ENCODE results near the gene TTC33.
A peak's percentile ranks its signal among the peaks of the same experiment; 100 is the strongest.

The TTC33 gene

GRCh38 chr5:40770764-40771163, 15.0 kb upstream of the TTC33 start:
- TF ChIP-seq CEBPB (IDR thresholded peaks at IDR 0.05) (no peak), MAX (IDR thresholded peaks at IDR 0.05) (no peak)

GRCh38 chr5:40762705-40763104, 6.9 kb upstream of the TTC33 start:
- TF ChIP-seq TEAD4 (IDR thresholded peaks at IDR 0.05) (no peak), TAF1 (IDR thresholded peaks at IDR 0.05; ENCODE audit: low read depth) (no peak), FOXM1 (IDR thresholded peaks at IDR 0.05; ENCODE audit: borderline replicate concordance, low read depth) (no peak), RAD21 (IDR thresholded peaks at IDR 0.05; ENCODE audit: low read depth) (no peak), EGR1 (IDR thresholded peaks at IDR 0.05) (no peak), MAX (IDR thresholded peaks at IDR 0.05) (no peak), EP300 (IDR thresholded peaks at IDR 0.05; ENCODE audit: borderline replicate concordance) (no peak), CREB1 (IDR thresholded peaks at IDR 0.05; ENCODE audit: low read depth) (no peak), ZBTB7A (IDR thresholded peaks at IDR 0.05; ENCODE audit: low read depth) (no peak), REST (IDR thresholded peaks at IDR 0.05; ENCODE audit: low read depth) (no peak)

GRCh38 chr5:40757400-40757799, 1.6 kb upstream of the TTC33 start:
- no peak for TF ChIP-seq CEBPB (IDR thresholded peaks at IDR 0.05)

GRCh38 chr5:40755093-40755406, 711 bp downstream of the TTC33 start:
- TF ChIP-seq RAD21 (IDR thresholded peaks at IDR 0.05; ENCODE audit: low read depth), result peak; percentile 55
- TF ChIP-seq NFIC (IDR thresholded peaks at IDR 0.05), result no peak

- no peak for TF ChIP-seq CEBPB (IDR thresholded peaks at IDR 0.05)
- no peak for TF ChIP-seq REST (IDR thresholded peaks at IDR 0.05; ENCODE audit: low read depth)
- TF ChIP-seq EGR1 (IDR thresholded peaks at IDR 0.05), result no peak
- TF ChIP-seq TEAD4 (IDR thresholded peaks at IDR 0.05), result no peak
- no peak for TF ChIP-seq YY1 (IDR thresholded peaks at IDR 0.05; ENCODE audit: low read depth)
- no peak for TF ChIP-seq USF1 (IDR thresholded peaks at IDR 0.05)
- TF ChIP-seq NFIC (IDR thresholded peaks at IDR 0.05), result no peak
- no peak for TF ChIP-seq RAD21 (IDR thresholded peaks at IDR 0.05; ENCODE audit: low read depth)
- TF ChIP-seq MAX (IDR thresholded peaks at IDR 0.05), result no peak
Measured at GRCh38 chr5:40754381-40755092, 1.2 kb downstream of the TTC33 start.

GRCh38 chr5:40746703-40747102, 9.1 kb downstream of the TTC33 start:
- TF ChIP-seq FOXM1 (IDR thresholded peaks at IDR 0.05; ENCODE audit: borderline replicate concordance, low read depth) (no peak), REST (IDR thresholded peaks at IDR 0.05; ENCODE audit: low read depth) (no peak), TEAD4 (IDR thresholded peaks at IDR 0.05) (no peak), TAF1 (IDR thresholded peaks at IDR 0.05; ENCODE audit: low read depth) (no peak), MAX (IDR thresholded peaks at IDR 0.05) (no peak), YY1 (IDR thresholded peaks at IDR 0.05; ENCODE audit: low read depth) (no peak), EGR1 (IDR thresholded peaks at IDR 0.05) (no peak), ZBTB7A (IDR thresholded peaks at IDR 0.05; ENCODE audit: low read depth) (no peak), RAD21 (IDR thresholded peaks at IDR 0.05; ENCODE audit: low read depth) (no peak), EP300 (IDR thresholded peaks at IDR 0.05; ENCODE audit: borderline replicate concordance) (no peak), CREB1 (IDR thresholded peaks at IDR 0.05; ENCODE audit: low read depth) (no peak), NFIC (IDR thresholded peaks at IDR 0.05) (no peak), CEBPB (IDR thresholded peaks at IDR 0.05) (no peak), TCF12 (IDR thresholded peaks at IDR 0.05; ENCODE audit: low read depth) (no peak), USF1 (IDR thresholded peaks at IDR 0.05) (no peak)
